Neutrophil (primary cell): Measurements from ENCODE around the gene TSPAN9.

Source experiments
- H3K27ac ChIP-seq: fragments of 200-600 bp; sonication (generic); 2 replicates; pipeline ENCODE4 v1.5.1; 2016; ENCODE audit warnings: mild to moderate bottlenecking, moderate library complexity
- H3K27me3 ChIP-seq: fragments of 200-600 bp; sonication (generic); 2 replicates; pipeline ENCODE4 v1.6.0; 2016; ENCODE audit warnings: mild to moderate bottlenecking
- H3K36me3 ChIP-seq: fragments of 200-600 bp; sonication (generic); 2 replicates; pipeline ENCODE4 v1.5.1; 2017
- H3K4me1 ChIP-seq, 2 experiments: fragments of 200-600 bp in 1 of 2; sonication (generic) in 1 of 2; 1 replicate in 1 of 2; 2 replicates in 1 of 2; pipeline versions ENCODE4 v1.5.1 to v1.6.1; 2013 to 2016; ENCODE audit warnings: low read depth in 1 of 2, low read length in 1 of 2, mild to moderate bottlenecking in 1 of 2, moderate library complexity in 1 of 2; ENCODE audit not compliant: control insufficient read depth in 1 of 2, insufficient read depth in 1 of 2
- H3K4me3 ChIP-seq, 2 experiments: fragments of 200-600 bp in 1 of 2; sonication (generic) in 1 of 2; 1 replicate in 1 of 2; 2 replicates in 1 of 2; pipeline ENCODE4 v1.5.1; 2013 to 2016; ENCODE audit warnings: low read depth in 1 of 2, low read length in 1 of 2, mild to moderate bottlenecking in 1 of 2, moderate library complexity in 1 of 2
- H3K9me3 ChIP-seq: fragments of 200-600 bp; sonication (generic); 2 replicates; pipeline ENCODE4 v1.5.1; 2016
- TF ChIP-seq, protein P1 (sequence below): fragments of 200-600 bp; sonication (generic); IDR thresholded peaks from 2 replicates; pipeline ENCODE4 v1.5.1; 2016; ENCODE audit warnings: antibody characterized with exemption

The TSPAN9 gene

DNA sequence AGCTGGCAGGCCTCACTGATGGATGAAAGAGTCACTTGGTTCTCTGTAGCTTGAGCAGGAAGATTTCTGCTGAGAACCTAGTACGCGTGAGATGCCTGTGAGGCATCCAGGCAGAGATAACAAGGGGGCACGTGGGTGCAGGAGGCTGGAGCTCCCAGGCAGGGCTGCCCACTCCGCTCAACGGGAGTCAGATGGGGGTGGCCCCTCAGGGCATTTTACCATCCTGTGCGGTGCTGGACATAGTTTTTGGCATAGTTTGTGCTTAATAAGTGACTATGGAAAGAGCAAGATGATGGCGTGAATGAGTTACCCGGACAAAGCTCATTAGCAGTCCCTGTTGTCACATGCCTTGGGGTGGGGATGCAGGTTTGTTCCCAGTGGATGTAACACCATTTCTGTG is 182.8 kb downstream of the TSPAN9 start:
- TF ChIP-seq, protein P1, sequence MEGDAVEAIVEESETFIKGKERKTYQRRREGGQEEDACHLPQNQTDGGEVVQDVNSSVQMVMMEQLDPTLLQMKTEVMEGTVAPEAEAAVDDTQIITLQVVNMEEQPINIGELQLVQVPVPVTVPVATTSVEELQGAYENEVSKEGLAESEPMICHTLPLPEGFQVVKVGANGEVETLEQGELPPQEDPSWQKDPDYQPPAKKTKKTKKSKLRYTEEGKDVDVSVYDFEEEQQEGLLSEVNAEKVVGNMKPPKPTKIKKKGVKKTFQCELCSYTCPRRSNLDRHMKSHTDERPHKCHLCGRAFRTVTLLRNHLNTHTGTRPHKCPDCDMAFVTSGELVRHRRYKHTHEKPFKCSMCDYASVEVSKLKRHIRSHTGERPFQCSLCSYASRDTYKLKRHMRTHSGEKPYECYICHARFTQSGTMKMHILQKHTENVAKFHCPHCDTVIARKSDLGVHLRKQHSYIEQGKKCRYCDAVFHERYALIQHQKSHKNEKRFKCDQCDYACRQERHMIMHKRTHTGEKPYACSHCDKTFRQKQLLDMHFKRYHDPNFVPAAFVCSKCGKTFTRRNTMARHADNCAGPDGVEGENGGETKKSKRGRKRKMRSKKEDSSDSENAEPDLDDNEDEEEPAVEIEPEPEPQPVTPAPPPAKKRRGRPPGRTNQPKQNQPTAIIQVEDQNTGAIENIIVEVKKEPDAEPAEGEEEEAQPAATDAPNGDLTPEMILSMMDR: no peak
- Histone ChIP-seq H3K4me3 (no peak overlapping the region), H3K27me3 (no peaks in the 10 kb centered on the region), H3K9me3 (no peaks in the 10 kb centered on the region), H3K36me3 (no peaks in the 10 kb centered on the region), H3K27ac (no peak overlapping the region), H3K4me1 (no peaks in the 10 kb centered on the region)

DNA sequence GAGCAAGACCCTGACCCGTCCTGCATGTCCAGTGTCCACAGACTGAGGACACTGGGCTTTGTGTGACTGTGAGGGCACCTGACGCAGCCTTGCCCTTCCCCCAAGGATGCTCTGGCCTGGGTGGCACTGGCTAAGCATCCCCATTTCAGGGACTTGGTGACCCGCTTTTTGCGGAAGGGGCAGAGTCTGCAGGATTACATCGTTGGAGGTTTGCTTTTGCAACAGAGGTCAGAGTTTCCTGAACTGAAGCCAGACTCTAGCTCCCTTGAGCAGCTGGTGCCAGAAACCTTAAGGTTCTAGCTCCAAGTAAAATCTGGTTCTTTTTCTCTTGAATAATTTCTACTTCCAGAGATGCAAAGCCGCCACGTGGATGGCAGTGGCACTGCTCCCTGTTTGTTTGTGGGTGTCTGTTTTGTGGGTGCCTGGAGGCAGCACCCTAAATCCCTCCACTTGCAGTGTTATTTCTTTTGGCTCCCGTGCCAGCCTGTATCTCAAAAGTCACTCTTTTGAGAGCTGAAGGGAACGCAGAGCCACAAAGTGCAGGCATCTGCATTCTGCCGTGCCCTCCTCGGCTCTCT is 184.7 kb downstream of the TSPAN9 start:
- no peak overlapping the region for H3K4me3 ChIP-seq
- H3K27me3 ChIP-seq: peaks cover 2% of the 10 kb centered on the region
- H3K36me3 ChIP-seq: no peaks in the 10 kb centered on the region
- H3K4me1 ChIP-seq: no peaks in the 10 kb centered on the region
- no peak overlapping the region for H3K27ac ChIP-seq
- TF ChIP-seq, protein P1: no peak
- H3K9me3 ChIP-seq: no peaks in the 10 kb centered on the region

DNA sequence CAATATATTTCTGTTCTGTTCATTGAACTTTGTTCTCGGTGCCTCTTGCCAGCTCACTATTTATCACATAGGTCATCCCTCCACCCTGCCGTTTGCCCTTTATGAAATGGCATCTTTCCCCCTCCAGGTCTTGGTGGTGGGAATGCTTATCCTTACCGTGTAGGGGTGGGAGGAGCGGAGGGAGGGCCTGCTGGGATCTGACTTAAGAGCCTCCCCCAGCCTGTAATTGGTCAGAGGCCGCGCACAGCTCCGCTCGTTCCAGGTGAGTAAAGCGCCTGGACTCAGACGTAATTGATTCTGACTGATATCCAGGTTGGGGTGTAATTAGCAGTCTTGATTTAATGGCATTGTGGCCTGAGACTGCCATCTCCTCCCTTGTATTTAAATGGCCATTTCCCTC is 185.3 kb downstream of the TSPAN9 start:
- no peak overlapping the region for H3K27ac ChIP-seq
- H3K9me3 ChIP-seq: no peaks in the 10 kb centered on the region
- H3K4me3 ChIP-seq: no peak overlapping the region
- no peaks in the 10 kb centered on the region for H3K4me1 ChIP-seq
- no peaks in the 10 kb centered on the region for H3K36me3 ChIP-seq
- H3K27me3 ChIP-seq: peaks cover 8% of the 10 kb centered on the region
- TF ChIP-seq, protein P1: no peak

DNA sequence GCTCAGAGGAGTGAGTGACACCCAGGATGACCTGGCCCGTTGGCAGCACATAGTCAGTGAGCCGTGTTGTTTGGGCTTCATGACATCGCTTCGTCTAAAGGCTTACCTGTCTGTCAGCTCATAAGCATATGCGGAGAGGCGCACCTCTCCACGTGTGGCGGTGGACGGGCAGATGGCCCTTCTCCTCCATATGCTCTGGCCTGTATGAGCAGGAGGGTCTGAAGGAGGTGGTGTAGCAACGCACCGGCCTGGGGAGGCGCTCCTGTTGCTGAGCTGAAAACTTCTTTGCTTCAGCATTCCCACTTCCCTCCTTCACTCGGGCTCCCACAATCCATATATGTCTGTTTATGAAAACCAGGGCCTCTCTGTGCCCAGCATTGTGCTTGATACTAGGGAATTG is 186.1 kb downstream of the TSPAN9 start:
- H3K4me1 ChIP-seq: no peaks in the 10 kb centered on the region
- TF ChIP-seq, protein P1: no peak
- peaks cover 16% of the 10 kb centered on the region for H3K27me3 ChIP-seq
- H3K36me3 ChIP-seq: no peaks in the 10 kb centered on the region
- H3K27ac ChIP-seq: no peak overlapping the region
- no peak overlapping the region for H3K4me3 ChIP-seq
- no peaks in the 10 kb centered on the region for H3K9me3 ChIP-seq

DNA sequence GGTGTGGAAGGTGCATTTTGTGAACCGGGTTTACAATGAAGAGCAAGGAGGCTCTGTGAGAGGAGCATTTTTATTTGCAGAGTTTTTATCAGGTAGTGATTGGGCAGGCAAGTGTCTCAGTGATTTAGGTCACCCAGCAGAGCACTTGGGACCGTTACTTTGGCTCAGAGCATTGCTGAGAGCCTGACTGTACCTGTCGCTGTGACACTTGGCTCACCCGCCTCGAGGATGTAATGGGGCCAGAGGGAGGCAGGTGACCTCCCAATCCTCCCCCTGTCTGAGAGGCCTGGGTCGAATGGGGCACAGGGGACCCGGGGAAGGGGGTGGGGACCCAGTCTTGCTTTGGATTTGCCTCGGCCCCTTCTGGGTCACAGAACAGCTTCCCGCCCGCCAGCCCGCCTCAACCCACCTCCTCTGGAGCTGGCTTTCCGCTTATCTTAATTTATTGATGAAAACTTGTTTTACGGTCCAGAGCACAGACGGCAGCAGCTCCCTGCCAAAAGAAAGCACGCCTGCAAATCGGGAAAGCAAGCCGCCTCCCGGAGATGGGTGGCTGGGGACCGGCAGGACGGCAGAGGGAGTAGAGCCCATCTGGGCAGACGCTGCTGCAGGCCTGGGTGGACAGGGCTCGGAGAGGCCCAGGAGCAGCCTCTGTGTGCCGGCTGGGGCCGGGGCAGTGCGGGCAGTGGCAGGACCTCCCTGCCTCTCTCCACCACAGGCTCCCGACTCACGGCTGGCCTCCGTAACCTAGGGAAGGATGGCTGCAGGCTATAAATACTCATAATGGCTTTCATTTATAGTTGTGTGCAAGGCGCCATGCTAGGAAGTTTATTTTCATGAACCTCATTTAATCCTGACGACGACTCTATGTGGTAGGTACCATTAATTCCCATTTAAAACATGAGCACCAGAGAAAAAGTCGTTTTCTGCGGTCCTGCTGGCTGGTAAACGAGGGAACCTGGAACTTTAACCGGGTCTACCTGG is 187.1 kb downstream of the TSPAN9 start:
- Histone ChIP-seq H3K27me3 (peaks cover 16% of the 10 kb centered on the region), H3K27ac (no peak overlapping the region), H3K9me3 (no peaks in the 10 kb centered on the region), H3K36me3 (no peaks in the 10 kb centered on the region), H3K4me1 (no peaks in the 10 kb centered on the region), H3K4me3 (no peak overlapping the region)
- TF ChIP-seq, protein P1: no peak
